ENCODE data around the gene FEZF1. TPM values are rescaled to one million over a fixed set of nuclear protein-coding genes. Genes with fewer than 3 reads are reported as not detected.
A peak's percentile ranks its signal among the peaks of the same experiment; 100 is the strongest.

The FEZF1 gene
- total RNA-seq, 2 donors from 2014 or later, result not detected

DNA sequence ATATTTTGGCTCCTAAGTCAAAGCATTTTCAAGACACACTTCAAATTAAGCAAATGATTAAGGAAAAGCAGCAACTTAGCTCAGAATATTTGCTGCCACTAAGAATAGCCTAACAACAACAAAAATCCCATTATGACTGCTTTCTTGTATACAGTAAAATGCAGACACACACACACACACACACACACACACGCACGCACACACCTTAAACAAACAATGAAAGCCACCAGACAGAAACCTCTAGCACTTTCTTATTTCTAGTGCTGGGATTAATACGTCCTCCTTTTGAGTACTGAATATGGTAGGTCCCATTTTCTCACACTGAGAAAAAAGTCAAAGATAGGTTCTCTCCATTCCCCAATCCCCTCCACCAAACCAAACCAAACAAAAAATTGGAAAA, 23.4 kb upstream of the FEZF1 start:
- 46 to 59% methylated on average over 3 of the region's 3 CpGs for WGBS, 2 donors
- ATAC-seq, result no peak
- Histone ChIP-seq H3K9me3 (no peaks in the 10 kb centered on the region), H3K36me3 (replicated peaks in 1 of 2; ENCODE audit: insufficient read depth in 1 of 2, low read depth in 2 of 2) (no peaks in the 10 kb centered on the region), H3K27me3 (peaks cover 0 to 5% of the 10 kb centered on the region in 2 donors), H3K4me3 (no peak overlapping the region), H3K27ac (no peak overlapping the region), H3K4me1 (no peaks in the 10 kb centered on the region)
- TF ChIP-seq POLR2A (IDR thresholded peaks at IDR 0.05), result no peak
- TF ChIP-seq, protein P1, sequence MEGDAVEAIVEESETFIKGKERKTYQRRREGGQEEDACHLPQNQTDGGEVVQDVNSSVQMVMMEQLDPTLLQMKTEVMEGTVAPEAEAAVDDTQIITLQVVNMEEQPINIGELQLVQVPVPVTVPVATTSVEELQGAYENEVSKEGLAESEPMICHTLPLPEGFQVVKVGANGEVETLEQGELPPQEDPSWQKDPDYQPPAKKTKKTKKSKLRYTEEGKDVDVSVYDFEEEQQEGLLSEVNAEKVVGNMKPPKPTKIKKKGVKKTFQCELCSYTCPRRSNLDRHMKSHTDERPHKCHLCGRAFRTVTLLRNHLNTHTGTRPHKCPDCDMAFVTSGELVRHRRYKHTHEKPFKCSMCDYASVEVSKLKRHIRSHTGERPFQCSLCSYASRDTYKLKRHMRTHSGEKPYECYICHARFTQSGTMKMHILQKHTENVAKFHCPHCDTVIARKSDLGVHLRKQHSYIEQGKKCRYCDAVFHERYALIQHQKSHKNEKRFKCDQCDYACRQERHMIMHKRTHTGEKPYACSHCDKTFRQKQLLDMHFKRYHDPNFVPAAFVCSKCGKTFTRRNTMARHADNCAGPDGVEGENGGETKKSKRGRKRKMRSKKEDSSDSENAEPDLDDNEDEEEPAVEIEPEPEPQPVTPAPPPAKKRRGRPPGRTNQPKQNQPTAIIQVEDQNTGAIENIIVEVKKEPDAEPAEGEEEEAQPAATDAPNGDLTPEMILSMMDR (IDR thresholded peaks at IDR 0.05), result no peak
- no peak for DNase-seq
- intact Hi-C loops (cut with DNase I), result no loop called here

DNA sequence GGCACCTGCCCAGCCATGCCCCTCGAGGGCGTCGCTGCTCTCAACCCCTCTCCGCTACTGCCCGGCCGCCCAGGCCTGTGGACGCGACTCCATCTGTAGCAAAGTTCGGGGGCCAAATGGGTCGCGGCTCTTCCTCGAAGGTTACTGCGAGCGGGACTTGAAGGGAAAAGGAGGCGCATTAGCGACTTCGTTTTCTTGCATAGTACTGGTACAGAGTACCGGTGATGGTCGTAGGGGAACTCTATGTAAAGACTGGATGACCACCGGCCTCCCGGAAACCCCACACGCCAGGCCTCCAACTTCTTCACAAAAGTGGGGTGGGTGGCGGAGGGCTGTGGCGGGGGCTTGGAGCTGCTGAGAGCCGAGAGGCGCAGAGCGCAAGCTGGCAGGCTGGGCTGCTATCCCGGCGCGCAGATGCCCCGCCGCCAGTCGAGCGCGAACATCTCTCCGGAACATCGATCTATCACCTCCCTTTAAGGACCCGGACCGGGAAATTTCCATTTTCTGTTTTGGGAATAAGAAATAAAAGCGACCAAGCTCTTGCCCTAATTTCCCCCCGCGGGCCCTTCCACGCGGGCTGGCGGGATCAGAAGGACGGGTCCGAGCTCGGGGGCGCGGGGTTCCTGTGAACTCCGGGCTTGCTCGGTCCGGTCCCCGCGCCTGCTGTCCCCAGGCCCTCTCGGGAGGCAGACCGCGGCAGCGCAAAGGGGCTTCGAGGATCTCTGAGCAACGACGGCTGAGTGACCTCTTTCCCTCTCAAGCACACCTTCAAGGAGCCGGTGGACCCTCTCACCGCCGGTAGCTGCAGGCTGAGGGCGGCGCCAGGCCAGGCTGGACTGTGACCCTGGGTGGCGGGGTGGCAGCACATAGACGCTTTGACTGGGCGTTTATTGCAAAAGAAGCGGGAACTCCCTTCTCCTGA, 12.2 kb upstream of the FEZF1 start:
- no peak for TF ChIP-seq POLR2A (IDR thresholded peaks at IDR 0.05)
- TF ChIP-seq, protein P1 (IDR thresholded peaks at IDR 0.05), result no peak
- H3K27ac ChIP-seq, result no peak overlapping the region
- peak in 2 of 4 donors; percentile 24 to 38 for DNase-seq
- 6 to 7% methylated on average over 23 to 70 of the region's 71 CpGs for WGBS, 2 donors
- H3K4me1 ChIP-seq, result peaks cover 18% of the 10 kb centered on the region
- H3K27me3 ChIP-seq, result peaks cover 0 to 13% of the 10 kb centered on the region in 2 donors
- H3K36me3 ChIP-seq (replicated peaks in 1 of 2; ENCODE audit: insufficient read depth in 1 of 2, low read depth in 2 of 2), result no peaks in the 10 kb centered on the region
- peak; percentile 60 for ATAC-seq
- H3K4me3 ChIP-seq, result no peak overlapping the region
- H3K9me3 ChIP-seq, result no peaks in the 10 kb centered on the region
- intact Hi-C loops (cut with DNase I), result no loop called here

DNA sequence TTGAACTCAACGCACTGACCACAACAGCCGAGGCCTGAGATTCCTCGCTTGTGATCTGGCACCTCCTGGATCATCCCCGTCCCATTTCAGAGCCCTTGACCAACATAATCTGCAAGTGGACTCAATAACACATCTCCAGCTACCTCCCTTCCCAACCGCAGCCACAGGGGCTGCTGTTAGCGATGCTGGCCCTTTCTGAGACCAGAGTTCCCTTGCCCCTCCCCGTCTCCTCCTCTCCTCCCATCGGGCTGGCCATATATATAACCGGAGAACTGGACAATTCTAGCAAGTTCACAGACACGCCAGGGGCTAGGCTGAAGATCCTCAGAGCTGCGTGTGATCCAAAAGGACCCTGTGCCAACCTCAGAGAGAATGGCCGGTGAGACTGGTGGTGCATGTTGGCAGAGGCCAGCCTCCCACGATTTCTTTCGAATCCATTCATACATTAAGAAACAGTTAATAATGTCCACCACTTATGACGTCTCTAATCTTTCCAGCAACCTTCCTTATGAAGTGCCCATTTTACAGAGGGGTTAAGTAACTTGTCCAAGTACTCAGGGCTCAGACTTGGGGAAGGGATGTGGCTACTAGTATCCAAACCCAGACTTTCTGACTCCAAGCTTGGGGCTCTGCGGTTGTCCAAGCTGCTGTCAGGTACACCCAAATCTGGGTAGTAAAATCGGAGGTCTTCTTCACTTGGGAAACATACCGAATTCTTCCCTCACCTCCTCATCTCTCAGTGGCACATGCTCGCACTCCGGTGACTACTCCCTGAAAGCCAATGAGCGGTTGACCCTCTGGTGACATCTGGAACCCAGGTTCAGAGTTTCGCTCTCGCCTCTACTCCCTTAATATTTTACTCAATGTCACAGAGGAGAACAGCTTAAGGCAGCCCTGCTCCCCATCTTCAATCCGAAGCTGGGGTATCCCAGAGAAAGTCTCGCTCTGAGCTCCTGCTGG, 11.2 kb upstream of the FEZF1 start:
- Histone ChIP-seq H3K27me3 (peaks cover 0 to 22% of the 10 kb centered on the region in 2 donors), H3K27ac (no peak overlapping the region), H3K4me1 (peaks cover 28% of the 10 kb centered on the region), H3K36me3 (replicated peaks in 1 of 2; ENCODE audit: insufficient read depth in 1 of 2, low read depth in 2 of 2) (no peaks in the 10 kb centered on the region), H3K4me3 (no peak overlapping the region), H3K9me3 (no peaks in the 10 kb centered on the region)
- ATAC-seq (no peak), DNase-seq (no peak)
- intact Hi-C loops (cut with DNase I), result no loop called here
- TF ChIP-seq POLR2A (IDR thresholded peaks at IDR 0.05), result no peak
- TF ChIP-seq, protein P1 (IDR thresholded peaks at IDR 0.05), result no peak
- WGBS, 2 donors, result 11 to 15% methylated on average over 21 to 25 of the region's 25 CpGs

DNA sequence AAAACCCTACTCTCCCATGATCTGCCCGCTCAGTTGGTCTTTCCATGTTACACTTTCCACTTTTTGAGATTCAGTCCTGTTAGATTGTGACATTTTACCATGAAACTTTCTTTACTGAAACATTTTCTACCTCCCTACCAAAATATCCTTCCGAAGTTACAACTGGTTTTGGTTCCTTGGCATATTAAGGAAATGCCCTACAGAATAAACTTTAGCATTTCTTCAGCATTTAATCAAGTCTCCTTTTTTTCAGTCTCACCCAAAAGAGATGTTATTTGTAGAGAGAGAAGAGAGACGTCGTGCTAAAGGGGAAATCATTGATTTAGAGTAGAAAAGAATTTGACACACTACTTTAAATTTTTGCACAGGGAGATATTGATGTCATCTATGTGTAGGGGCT, 9.7 kb upstream of the FEZF1 start:
- TF ChIP-seq, protein P1 (IDR thresholded peaks at IDR 0.05), result no peak
- no peak for TF ChIP-seq POLR2A (IDR thresholded peaks at IDR 0.05)
- intact Hi-C loops (cut with DNase I), result no loop called here

More for the DNA sequence above, 9.7 kb upstream of the FEZF1 start:
- no peaks in the 10 kb centered on the region for H3K36me3 ChIP-seq (replicated peaks in 1 of 2; ENCODE audit: insufficient read depth in 1 of 2, low read depth in 2 of 2)
- no peak overlapping the region for H3K27ac ChIP-seq
- H3K4me1 ChIP-seq, result peaks cover 33% of the 10 kb centered on the region
- H3K9me3 ChIP-seq, result no peaks in the 10 kb centered on the region
- 23 to 42% methylated on average over 4 of the region's 4 CpGs for WGBS, 2 donors
- H3K27me3 ChIP-seq, result peaks cover 0 to 34% of the 10 kb centered on the region in 2 donors
- DNase-seq (no peak), ATAC-seq (no peak)
- H3K4me3 ChIP-seq, result no peak overlapping the region
